Skin of body (tissue), 2 donors: ENCODE measurements around the gene PTPRK. TPM values are rescaled to one million over a fixed set of nuclear protein-coding genes. Genes with fewer than 3 reads are reported as not detected.

Experiments
- DNase-seq: peaks from one replicate; lab custom pipeline; 2025; lab: John Stamatoyannopoulos, UW
- total RNA-seq: library from RNA; depleted of rRNA; stranded (reverse); fragments of >200 nt; gene quantifications from one replicate; pipeline ENCODE4 v1.2.3, GENCODE V29; 2014

Gene PTPRK
- total RNA-seq, 1 donor from 2014 or later: 56.9 TPM

DNA sequence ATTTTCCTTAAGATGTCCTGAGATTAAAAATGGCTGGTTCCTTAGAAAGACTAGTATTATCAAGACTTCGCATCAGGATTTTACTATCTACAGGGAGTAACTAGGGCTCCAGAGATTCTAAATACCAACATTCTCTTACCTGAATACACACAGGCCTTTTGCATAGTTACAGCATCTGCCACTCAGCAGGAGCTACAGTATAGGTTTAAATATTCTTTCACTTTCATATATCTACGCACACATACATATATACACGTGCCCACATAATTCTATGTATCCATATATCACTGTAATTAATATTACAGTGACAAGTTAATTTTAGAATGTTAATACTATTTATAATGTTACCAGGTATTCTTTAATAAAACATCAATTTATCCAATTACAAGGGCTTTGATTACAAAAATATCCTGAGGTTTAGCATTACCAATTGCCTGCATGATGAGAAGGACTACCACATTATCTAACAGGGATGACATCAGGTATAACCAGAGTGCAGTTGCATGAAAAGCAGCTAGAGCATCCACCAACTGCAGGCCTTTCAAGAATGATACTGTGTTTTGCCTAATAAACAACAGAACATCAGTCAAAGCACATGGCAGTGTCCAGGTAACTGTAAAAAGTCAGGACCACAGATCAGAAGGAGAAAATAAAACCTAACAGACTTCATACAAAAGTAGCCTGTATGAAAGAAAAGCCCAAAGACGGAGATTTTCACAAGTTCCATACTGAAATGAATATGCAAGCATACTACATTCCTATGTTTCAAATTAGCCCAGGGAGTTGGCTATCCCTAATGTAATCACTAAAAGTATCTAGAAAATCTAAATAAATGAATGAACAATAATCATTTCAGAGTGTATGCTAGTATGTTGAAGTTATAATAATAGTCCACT, 268.7 kb downstream of the PTPRK start:
- DNase-seq: no peak

DNA sequence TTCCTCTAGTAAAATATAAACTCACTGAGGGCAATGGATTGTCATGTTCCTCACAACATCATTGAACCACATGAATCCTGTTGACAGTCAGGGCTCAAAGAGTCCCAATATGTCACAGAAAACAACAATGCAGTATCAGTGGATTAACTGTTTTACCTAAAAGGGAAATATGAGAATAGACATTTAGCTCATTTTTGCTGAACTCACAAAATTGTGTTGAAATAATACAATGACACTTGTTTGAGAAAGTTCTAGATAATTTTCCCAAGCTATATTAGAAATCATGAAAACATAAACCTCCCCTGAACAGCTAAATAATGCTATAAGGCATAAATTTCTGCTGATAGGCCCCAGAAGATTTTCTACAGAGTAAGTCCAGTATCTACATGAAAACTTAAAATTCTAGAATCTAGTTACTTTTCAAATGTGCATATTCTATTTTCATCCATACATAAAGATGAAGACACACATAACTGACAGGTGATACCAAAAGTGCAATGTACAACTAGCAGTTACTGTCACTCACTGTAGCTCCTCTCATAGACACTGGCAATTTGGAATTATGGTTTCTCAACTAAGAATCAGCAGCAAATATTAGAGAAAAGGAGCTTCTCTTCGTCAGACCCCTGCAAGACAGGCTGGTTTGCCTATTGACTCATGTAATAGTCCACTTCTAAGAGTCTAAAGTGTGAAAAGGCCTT, 269.9 kb downstream of the PTPRK start:
- DNase-seq: no peak

DNA sequence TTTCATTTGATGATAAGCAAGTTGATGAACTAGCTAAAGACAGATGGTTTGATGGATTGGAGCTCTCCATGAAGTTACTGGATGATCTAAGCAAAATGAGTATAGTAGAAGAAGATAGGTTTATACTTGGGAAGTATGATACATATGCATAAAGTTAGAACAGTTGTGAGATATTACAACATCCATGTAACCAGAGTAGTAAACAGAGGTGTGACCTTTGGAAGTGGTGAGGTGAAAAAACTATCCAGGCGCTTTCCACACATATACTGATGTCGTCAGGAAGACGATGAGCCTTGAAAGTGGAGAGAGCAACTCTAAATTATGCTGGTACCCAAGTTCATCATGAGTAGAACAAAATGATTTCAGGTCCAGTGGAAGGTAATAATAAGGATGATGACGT, 271.0 kb downstream of the PTPRK start:
- DNase-seq: no peak

DNA sequence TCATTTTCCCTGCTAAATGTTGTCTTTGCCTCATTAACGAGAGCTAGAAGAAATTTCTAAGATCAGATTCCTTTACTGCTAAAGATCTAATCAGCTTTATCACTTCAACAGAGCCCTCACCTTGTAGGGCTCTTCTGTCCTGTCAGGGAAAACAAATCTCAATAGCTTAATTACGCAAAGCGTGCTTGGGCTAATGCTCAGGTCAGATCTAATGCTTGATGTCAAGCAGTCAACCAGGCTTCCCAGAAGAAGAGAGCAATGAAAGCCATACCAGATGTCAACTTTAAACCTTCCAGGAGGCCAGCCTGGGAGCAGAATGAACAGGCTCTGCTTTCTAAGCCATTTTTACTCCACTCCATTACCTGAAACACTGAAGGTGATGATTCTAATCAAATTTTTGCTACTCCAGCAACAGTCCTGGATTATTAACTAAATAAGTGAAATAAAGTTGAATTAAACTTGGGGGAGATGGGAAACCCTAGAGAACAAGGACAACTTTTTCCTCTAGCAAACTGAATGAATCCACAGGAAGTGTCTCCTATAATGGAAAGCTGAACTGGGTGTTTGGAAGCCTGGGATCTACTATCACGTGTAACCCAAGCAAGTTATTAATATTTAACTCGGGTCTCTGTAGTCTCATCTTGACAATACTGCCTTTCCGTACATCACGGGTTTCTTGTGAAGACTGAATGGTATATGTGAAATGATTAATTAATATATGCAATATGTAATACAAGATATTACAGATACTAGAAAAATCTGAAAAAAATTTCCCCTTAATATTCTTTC, 273.7 kb downstream of the PTPRK start:
- no peak for DNase-seq

DNA sequence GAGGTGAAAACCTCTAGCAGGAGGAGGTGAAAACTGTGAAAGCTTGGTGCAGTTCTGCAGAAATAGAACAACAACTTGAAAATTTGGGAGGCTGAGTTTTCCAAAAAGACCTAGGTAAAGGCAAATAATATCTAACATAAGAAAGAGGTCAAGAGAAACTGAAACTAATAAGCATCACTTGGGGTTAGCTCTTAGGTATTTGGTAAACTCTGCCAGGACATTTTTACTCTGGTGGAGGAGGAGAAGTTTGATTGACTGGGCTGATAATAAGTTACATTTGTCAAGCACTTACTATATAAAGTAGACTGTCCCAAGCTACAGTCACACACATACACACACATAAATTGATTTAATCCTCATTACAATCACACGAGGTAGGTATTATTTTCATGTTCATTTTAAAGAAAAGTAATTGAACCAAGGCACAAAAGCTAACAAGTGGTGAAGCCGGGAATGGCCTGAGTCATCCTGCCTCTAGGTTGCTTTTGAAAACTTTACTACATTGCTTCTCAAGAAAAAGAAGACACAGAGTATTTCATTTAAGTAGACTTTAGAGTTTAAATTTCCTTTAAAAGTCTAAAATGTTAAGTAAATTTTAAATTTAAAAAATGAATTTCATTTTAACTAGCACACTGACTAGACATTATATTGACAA, 275.5 kb downstream of the PTPRK start:
- no peak for DNase-seq

DNA sequence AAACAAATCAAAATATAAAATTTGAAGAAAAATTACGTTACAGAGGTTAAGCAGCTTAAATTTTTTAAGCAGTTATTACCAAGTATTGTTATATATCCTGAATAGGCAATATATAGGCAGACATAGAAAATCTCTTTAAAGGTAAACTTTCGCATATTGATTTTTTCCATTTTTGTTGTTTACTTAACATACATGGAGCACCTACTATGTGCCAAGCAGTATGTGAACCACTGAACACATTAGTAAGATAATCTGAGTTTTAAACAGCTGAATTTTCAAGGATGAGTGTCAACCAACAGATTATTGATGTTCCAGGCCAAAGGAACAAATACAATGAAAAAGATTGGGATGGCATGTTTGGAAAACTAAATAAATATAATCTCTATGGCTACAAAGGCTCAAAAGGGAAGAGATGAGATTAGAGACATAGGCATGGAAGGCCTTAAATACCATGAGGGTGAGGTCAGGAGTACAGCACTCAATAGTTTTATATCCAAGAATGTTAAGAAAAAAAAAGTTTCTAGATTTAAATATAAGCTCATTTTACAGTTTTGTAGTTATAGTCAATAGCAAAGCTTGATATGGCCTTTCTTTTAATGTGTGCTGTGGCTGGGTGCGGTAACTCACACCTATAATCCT, 277.5 kb downstream of the PTPRK start:
- no peak for DNase-seq

DNA sequence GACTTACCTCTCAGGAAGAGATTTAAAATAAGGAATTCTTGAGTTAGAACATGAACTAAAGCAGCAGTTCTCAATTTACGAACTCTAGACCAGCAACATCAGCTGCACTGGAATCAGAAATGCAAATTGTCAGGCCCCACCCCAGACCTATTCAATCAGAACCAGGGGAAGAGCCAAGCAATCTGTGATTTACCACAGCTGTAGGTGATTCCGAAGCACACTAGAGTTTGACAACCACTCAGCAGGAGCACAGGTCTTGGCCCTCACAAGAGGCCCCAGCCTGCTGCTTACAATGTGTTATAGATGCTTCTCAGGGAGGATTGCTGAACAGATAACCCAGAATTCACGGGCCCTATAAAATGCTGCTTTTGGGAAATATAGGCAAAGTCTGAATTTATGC, 279.2 kb downstream of the PTPRK start:
- no peak for DNase-seq

DNA sequence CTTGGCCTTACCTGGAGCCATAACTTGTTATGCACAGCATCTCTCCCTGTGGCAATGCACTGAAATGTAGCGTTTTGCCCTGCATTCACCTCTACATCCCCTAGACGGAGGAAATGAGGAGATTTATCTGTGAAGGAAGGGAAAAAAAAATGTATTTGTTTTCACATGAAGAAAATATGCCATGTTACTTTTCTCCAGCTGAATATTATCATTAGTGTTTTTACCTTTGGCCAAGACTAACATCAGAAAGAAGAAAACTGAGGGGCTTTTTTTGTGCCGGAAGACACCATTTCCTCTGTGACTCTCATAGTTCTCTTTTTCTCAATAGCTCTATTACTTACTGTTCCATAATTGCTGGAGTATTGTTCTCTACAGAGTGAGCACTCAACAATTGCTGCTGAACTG, 280.4 kb downstream of the PTPRK start:
- DNase-seq: no peak

DNA sequence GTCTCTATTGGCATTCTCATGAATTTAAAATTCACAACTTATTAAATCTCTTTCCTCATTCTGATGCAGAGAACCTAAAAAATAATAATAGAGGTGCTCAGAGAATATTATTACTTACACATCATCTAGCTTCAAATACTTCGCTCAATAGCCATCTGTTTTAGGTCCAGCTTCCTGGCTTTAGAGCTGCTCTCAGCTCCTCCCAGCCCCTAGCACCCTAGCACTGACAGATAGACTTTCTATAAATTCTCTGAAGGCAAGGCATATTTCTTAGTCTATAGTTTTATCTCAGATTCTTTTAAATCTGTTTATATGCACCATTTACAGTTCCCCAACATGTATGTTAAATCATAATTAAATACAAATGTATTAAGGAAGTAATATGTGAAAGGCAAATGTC, 281.3 kb downstream of the PTPRK start:
- no peak for DNase-seq

DNA sequence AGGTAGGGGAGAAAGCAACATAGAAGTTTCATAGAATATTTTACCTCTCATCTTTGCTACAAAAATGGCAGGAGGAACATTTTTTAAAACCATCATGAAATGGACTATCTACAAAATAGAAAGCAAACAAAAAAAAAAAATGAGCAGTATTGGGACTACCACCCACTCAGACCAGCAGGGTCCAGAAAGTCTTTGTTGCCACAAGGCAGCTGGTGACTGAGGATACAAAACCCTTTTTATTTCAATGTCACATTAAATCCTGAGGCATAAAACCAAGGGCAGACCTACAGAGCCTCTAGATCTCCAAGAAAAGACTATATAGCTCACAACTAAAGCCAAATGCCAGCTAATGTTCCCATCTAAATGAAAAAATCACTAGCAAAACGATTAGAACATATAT, 282.2 kb downstream of the PTPRK start:
- no peak for DNase-seq

DNA sequence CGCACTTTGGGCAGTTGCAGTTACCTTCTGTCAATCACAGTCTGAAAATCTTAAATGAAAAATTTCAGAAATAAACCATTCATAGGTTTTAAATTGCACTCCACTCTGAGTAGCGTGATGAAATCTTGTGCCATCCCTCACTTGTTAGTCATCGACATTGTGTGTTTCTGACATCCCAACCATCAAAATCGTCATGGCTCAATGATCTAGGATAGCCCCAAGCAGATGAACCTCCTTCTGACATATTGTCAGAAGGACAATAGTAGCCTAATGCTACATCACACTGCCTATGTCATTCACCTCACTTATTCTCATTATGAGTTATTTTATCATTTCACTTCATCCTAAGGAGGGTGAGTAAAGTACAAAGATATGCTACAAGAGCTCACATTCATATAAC, 284.8 kb downstream of the PTPRK start:
- DNase-seq: no peak

DNA sequence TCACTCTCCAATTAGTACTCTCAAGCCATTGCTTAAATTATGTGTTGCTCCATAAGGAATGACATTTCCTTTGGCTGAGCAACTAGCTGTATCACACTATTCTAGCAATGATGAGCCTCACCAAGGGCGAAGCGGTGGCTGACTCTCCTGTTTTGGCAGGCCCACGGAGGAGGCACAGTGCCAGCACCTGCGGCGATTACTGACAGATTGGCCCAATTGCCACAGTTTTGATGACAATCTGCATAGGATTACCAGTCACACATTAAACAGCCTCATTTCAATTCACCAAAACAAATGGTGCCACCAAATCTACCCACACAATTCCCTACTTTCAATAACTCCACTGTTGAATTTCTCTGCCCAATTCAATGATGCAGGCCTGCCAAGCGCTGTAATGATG, 286.9 kb downstream of the PTPRK start:
- DNase-seq: no peak

DNA sequence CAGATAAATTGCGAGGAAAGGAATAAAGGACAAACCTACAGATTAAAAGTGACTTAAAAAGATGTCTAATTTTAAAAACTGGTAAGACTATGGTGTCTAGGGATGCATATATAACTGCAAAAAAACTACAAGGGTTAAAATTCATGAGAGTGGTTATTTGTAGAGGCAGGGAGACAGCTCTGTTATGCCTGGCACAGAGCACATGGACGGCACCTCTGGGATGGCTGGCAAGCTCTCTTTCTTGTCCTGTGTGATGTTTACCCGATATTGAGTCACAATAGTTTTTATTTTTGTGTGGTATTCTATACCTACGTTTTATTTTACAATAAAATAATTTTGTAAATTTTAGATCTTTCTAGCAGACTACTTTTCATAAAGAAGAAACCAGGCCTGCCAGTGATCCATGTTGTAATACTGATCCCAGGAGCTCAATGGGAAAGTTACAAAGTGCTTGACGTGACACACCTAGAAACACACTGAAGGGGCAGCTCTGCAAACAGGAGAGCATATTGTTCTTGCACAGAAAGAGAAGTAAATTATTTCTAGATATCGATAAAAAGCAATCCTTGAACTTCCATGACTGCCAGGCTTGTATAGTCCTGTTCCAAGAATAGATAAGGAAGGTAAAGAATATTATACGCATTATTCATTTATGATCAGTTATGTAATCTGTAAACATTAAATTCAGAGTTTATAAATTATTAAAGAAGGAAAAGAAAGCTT, 290.0 kb downstream of the PTPRK start:
- DNase-seq: no peak

DNA sequence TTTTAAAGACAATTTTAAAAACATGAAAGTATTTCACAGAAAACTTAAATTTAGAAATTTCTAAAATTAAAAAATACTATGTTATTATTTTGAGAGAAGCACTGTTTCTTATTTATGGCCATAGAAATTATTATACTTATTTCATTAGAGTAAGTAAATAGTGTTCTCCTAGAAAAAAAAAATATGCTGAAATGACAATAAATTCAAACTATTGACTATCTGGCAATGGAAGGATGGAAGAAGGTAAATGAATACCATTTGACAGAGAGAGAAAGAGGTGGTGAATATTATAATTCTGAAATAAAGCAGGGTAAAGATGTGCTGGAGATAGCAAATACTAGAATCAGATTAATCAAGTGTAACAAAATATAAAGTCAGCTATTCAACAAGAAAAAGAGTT, 294.8 kb downstream of the PTPRK start:
- DNase-seq: no peak

DNA sequence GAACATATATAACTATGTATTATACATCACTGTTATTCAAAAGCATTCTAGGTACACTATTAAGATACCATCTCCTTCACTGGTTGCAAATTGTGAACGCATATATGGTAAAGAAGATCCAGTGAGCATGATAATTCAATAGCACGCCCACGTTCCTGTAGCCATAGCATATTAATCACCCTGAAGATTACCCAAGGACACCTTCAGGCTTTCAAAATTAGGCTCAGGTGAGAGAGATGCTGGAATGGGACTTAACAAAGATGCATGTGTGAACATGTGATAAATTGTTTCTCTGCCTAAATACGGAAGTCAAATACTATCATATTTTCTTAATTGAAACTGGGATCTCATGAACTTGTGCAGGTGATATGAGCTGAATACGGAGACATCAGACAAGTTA, 303.5 kb downstream of the PTPRK start:
- DNase-seq: no peak

DNA sequence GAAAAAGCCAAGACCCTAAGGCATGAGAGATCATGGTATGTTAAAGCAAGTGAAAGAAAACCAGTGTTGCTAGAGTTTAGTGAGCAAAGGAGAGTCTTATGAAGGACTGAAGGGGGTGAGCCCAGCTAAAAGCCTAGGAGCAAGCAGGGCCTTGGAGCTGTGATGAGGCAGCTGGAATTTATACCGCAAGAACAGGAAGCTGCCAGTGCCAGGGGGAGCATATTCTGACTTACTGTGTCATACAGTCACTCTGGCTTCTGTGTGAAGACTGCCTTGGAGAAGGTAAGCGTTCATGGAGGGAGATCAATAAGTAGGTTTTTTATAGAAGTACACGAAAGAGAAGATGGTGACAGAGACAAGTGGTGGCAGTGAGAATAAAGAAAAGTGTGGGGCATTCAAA, 310.6 kb downstream of the PTPRK start:
- no peak for DNase-seq

DNA sequence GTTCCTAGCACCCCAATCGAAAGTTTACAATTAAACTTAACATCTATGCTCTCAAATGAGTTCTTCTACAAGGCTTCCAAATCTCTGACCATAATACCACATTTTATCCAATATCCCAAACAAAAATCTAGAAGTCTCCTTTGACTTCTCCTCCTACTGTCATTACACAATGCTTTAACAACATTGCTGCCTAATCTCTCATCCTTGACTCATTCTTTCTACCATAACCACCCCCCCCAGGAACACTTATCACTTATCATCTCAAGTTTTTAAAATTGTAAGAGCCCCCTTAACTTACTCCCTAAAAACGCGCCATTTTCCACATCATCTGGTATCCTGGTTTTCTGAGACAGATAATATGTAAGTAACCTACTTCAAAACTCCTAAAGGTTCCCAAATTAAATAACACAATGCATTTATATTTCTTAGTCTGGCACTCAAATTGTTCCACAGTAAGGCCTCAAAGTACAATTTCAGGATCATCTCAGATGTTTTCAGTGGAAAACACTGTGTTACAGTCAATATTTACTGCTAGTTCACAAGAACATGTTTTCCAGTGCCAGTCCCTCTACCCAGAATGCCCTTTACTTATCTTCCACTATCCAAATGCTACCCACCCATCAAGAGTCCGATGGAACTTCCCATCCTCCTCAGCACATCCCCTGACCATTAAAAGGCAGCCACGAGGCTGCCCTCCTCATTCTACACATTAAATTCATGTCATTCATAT, 311.4 kb downstream of the PTPRK start:
- no peak for DNase-seq

DNA sequence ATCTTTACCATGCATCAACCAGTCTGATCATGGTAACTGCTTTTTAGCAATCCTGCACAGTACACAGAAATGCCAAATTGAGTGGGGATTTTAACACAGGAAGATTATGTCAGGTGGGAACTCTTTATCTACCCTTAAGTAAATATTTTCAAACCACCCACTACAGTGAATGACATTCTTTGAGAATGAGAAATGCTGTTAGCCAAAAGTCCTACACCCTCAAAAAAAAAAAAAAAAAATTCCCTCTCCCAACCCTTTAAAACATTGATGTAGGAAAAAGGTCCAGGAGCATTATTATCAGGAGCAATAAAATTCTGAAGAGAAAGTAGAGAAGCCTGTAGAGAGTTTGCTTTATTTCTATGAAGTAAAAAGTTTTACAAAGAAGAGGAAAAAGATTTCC, 312.3 kb downstream of the PTPRK start:
- no peak for DNase-seq

DNA sequence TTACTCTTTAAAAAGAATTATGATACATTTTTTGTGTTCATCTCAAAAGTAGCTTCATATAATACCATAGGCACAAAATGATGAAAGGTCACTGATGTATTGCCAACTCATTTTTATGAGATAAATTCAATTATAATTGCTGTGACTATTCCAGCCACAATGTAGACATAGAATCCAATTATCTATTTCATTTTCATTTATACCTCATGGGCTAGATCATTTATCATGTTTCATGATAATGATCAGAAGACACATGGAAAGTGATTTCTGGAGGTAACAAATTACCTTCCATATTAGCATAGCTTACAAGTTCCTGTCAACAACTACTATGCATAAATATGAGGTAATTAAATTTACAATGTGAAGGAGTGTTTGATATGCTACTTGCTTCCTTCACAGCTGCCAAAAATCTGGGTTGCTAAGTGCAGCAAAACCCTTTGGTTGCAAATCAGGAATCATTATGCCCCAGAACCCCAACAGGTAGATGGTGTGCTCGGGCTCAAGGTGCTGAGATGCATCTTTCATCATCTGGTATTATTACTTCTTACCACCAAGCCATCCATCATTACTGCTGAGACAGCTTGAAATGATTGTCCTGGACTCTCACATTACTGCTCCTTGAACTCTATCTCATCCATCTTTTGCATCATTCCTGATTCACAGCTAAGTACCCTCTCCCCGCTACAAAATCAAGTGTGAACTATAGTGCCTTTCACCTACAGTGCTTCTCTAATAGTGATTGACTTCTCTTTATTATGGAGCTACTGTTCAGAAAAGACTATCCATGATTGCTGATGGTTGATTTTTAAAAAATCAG, 313.6 kb downstream of the PTPRK start:
- no peak for DNase-seq
